HepG2 (cell line): ENCODE results near the gene ZNF282. TPM values are rescaled to one million over a fixed set of nuclear protein-coding genes. Genes with fewer than 3 reads are reported as not detected.
A peak's percentile ranks its signal among the peaks of the same experiment; 100 is the strongest.

Experiments
- EEA1 ChIP-seq: sonication (generic); formaldehyde crosslinking; IDR thresholded peaks from 2 replicates; pipeline ENCODE4 v1.5.1; 2020; ENCODE audit warnings: mild to moderate bottlenecking, missing genetic modification reagents, borderline replicate concordance
- HOXA9 ChIP-seq: sonication (generic); formaldehyde crosslinking; IDR thresholded peaks from 2 replicates; pipeline ENCODE4 v1.8.1; 2022; ENCODE audit warnings: missing genetic modification reagents, mild to moderate bottlenecking, moderate library complexity, borderline replicate concordance
- KLF11 ChIP-seq: IDR thresholded peaks from 2 replicates; pipeline ENCODE4 v1.6.1; 2016; ENCODE audit warnings: missing compliant biosample characterization
- NCOA2 ChIP-seq: sonication (generic); formaldehyde crosslinking; IDR thresholded peaks from 2 replicates; pipeline ENCODE4 v1.8.0; 2022; ENCODE audit warnings: inconsistent platforms
- SAP130 ChIP-seq: IDR thresholded peaks from 2 replicates; pipeline ENCODE4 v1.6.1; 2016; ENCODE audit warnings: low read depth
- SP1 ChIP-seq, 2 experiments: fragments of 450-650 bp in 1 of 2; sonication (generic) in 1 of 2; formaldehyde crosslinking in 1 of 2; IDR thresholded peaks; 2 replicates each; pipeline versions ENCODE4 v1.4.0 to v1.6.1; 2016 to 2020; ENCODE audit warnings: missing genetic modification reagents in 1 of 2
- THYN1 ChIP-seq: sonication (generic); formaldehyde crosslinking; IDR thresholded peaks from 2 replicates; pipeline ENCODE4 v1.8.1; 2023; ENCODE audit warnings: low read depth, mild to moderate bottlenecking, moderate library complexity, missing genetic modification reagents, borderline replicate concordance
- ZNF460 ChIP-seq: sonication (generic); formaldehyde crosslinking; IDR thresholded peaks from 2 replicates; pipeline ENCODE4 v1.5.1; 2020; ENCODE audit warnings: missing genetic modification reagents, mild to moderate bottlenecking, borderline replicate concordance
- ZNF850 ChIP-seq: sonication (generic); formaldehyde crosslinking; conservative IDR thresholded peaks from 2 replicates; pipeline ENCODE4 v1.9.0; 2021; ENCODE audit warnings: mild to moderate bottlenecking, missing genetic modification reagents
- polyA plus RNA-seq, 8 experiments: library from polyadenylated mRNA; depleted of rRNA in 3 of 8; stranded (reverse) in 7 of 8; unstranded in 1 of 8; fragments of >200 nt; fragmentation: Illumina TruSeq in 4 of 8; extraction: Trizol in 4 of 8; gene quantifications; 2 replicates each; pipeline versions ENCODE4 v1.2.1 to v1.2.3, GENCODE V29; 2011 to 2016; ENCODE audit warnings: low read depth in 4 of 8, missing spikeins in 1 of 8, mixed read lengths in 1 of 8; ENCODE audit not compliant: insufficient read depth in 1 of 8
- total RNA-seq, 5 experiments: library from RNA; depleted of rRNA; stranded (reverse); fragments of >200 nt; fragmentation: Illumina TruSeq; extraction: Trizol; gene quantifications; 2 replicates each; pipeline ENCODE4 v1.2.3, GENCODE V29; 2016; ENCODE audit warnings: low read depth in 1 of 5
- TF ChIP-seq, protein P1 (sequence below): sonication (generic); formaldehyde crosslinking; IDR thresholded peaks from 2 replicates; pipeline ENCODE4 v1.9.0; 2022; ENCODE audit warnings: low read depth, missing genetic modification reagents
- TF ChIP-seq, protein P2 (sequence below): sonication (generic); formaldehyde crosslinking; IDR thresholded peaks from 2 replicates; pipeline ENCODE4 v1.8.0; 2022; ENCODE audit warnings: low read depth, missing genetic modification reagents
- TF ChIP-seq, protein P3 (sequence below): sonication (generic); formaldehyde crosslinking; IDR thresholded peaks from 2 replicates; pipeline ENCODE4 v1.5.0; 2020; ENCODE audit warnings: mild to moderate bottlenecking, missing genetic modification reagents
- TF ChIP-seq, protein P4 (sequence below): sonication (generic); formaldehyde crosslinking; IDR thresholded peaks from 2 replicates; pipeline ENCODE4 v1.8.1; 2023; ENCODE audit warnings: missing genetic modification reagents, inconsistent platforms, borderline replicate concordance
- TF ChIP-seq, protein P5 (sequence below), 2 experiments: sonication (generic) in 1 of 2; formaldehyde crosslinking in 1 of 2; IDR thresholded peaks; 2 replicates each; pipeline versions ENCODE4 v1.5.1 to v1.6.1; 2011 to 2020; ENCODE audit warnings: borderline replicate concordance in 1 of 2, low read depth in 1 of 2, low read length in 1 of 2, mild to moderate bottlenecking in 1 of 2, missing genetic modification reagents in 1 of 2, moderate library complexity in 1 of 2
- TF ChIP-seq, protein P6 (sequence below): sonication (generic); formaldehyde crosslinking; IDR thresholded peaks from 2 replicates; pipeline ENCODE4 v1.4.0; 2020; ENCODE audit warnings: missing genetic modification reagents

Gene ZNF282
- total and polyA plus RNA-seq, 2 of the 13 experiments (the other 11 are each of a cell fraction or from before 2014, with no cell fraction given), result 9.1 to 20.9 TPM

DNA sequence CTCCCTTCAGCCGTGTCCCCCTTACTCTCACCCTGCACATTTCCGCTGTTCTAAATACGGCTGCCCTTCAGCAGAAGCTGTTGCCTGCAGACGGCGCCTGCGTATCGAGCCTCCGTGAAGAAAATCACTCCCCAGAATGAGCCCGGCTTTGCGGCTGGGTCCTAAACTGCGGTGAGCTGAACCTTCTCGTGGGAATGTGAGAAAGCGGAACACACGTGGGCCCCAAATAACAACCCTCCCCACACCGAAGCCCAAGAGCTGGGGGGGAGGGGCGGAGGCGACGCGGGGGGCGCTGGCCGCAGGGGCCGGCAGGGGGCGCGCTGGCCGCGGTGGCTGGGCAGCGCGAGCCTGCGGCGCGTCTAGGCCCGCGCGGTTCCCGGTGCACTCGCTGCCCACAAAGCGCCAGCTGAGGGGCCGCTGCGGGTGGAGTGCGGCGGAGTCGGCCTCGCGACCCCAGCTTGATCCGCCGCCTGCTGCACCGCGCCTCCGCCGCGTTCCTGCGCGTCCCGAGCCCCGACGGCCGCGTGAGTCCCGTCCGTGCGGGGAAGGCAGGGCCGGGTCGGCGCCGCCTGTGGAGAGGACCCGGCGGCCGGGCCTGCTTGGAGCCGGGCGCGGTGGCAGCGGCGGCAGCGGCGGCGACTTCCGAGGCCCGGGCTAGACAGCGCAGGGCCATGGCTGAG is 48.1 kb upstream of the ZNF282 start, which contains the start of gene ZNF398 (continued):
- TF ChIP-seq THYN1 (CRISPR knock-in tag) (no peak), SP1 (IDR thresholded peaks at IDR 0.05) (no peak), SP1 (CRISPR knock-in tag; IDR thresholded peaks at IDR 0.05) (no peak), KLF11 (CRISPR knock-in tag) (no peak), EEA1 (CRISPR knock-in tag) (peak; percentile 11; the same call in 1 of the 2 replicates), SAP130 (CRISPR knock-in tag) (peak; percentile 51), ZNF460 (CRISPR knock-in tag) (no peak), HOXA9 (CRISPR knock-in tag) (peak; percentile 47; the same call in 1 of the 2 replicates), NCOA2 (CRISPR knock-in tag) (peak; percentile 27; the same call in 1 of the 2 replicates), ZNF850 (CRISPR knock-in tag) (no peak)
- TF ChIP-seq, protein P1, sequence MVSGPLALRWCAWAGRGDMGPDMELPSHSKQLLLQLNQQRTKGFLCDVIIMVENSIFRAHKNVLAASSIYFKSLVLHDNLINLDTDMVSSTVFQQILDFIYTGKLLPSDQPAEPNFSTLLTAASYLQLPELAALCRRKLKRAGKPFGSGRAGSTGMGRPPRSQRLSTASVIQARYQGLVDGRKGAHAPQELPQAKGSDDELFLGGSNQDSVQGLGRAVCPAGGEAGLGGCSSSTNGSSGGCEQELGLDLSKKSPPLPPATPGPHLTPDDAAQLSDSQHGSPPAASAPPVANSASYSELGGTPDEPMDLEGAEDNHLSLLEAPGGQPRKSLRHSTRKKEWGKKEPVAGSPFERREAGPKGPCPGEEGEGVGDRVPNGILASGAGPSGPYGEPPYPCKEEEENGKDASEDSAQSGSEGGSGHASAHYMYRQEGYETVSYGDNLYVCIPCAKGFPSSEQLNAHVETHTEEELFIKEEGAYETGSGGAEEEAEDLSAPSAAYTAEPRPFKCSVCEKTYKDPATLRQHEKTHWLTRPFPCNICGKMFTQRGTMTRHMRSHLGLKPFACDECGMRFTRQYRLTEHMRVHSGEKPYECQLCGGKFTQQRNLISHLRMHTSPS (CRISPR knock-in tag), result no peak; the same call in 1 of the 2 replicates
- TF ChIP-seq, protein P2, sequence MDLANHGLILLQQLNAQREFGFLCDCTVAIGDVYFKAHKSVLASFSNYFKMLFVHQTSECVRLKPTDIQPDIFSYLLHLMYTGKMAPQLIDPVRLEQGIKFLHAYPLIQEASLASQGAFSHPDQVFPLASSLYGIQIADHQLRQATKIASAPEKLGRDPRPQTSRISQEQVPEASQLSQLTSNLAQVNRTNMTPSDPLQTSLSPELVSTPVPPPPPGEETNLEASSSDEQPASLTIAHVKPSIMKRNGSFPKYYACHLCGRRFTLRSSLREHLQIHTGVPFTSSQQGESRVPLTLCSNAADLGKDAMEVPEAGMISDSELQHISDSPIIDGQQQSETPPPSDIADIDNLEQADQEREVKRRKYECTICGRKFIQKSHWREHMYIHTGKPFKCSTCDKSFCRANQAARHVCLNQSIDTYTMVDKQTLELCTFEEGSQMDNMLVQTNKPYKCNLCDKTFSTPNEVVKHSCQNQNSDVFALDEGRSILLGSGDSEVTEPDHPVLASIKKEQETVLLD (CRISPR knock-in tag), result peak; percentile 91
- TF ChIP-seq, protein P3, sequence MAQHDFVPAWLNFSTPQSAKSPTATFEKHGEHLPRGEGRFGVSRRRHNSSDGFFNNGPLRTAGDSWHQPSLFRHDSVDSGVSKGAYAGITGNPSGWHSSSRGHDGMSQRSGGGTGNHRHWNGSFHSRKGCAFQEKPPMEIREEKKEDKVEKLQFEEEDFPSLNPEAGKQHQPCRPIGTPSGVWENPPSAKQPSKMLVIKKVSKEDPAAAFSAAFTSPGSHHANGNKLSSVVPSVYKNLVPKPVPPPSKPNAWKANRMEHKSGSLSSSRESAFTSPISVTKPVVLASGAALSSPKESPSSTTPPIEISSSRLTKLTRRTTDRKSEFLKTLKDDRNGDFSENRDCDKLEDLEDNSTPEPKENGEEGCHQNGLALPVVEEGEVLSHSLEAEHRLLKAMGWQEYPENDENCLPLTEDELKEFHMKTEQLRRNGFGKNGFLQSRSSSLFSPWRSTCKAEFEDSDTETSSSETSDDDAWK (CRISPR knock-in tag), result no peak
- TF ChIP-seq, protein P4, sequence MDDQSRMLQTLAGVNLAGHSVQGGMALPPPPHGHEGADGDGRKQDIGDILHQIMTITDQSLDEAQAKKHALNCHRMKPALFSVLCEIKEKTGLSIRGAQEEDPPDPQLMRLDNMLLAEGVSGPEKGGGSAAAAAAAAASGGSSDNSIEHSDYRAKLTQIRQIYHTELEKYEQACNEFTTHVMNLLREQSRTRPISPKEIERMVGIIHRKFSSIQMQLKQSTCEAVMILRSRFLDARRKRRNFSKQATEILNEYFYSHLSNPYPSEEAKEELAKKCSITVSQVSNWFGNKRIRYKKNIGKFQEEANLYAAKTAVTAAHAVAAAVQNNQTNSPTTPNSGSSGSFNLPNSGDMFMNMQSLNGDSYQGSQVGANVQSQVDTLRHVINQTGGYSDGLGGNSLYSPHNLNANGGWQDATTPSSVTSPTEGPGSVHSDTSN, result no peak; the same call in 1 of the 2 replicates
- TF ChIP-seq, protein P5, sequence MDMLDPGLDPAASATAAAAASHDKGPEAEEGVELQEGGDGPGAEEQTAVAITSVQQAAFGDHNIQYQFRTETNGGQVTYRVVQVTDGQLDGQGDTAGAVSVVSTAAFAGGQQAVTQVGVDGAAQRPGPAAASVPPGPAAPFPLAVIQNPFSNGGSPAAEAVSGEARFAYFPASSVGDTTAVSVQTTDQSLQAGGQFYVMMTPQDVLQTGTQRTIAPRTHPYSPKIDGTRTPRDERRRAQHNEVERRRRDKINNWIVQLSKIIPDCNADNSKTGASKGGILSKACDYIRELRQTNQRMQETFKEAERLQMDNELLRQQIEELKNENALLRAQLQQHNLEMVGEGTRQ (IDR thresholded peaks at IDR 0.05; ENCODE audit: low read depth, low read length), result no peak
- TF ChIP-seq, protein P5 (CRISPR knock-in tag; IDR thresholded peaks at IDR 0.05; ENCODE audit: borderline replicate concordance), result no peak
- TF ChIP-seq, protein P6, sequence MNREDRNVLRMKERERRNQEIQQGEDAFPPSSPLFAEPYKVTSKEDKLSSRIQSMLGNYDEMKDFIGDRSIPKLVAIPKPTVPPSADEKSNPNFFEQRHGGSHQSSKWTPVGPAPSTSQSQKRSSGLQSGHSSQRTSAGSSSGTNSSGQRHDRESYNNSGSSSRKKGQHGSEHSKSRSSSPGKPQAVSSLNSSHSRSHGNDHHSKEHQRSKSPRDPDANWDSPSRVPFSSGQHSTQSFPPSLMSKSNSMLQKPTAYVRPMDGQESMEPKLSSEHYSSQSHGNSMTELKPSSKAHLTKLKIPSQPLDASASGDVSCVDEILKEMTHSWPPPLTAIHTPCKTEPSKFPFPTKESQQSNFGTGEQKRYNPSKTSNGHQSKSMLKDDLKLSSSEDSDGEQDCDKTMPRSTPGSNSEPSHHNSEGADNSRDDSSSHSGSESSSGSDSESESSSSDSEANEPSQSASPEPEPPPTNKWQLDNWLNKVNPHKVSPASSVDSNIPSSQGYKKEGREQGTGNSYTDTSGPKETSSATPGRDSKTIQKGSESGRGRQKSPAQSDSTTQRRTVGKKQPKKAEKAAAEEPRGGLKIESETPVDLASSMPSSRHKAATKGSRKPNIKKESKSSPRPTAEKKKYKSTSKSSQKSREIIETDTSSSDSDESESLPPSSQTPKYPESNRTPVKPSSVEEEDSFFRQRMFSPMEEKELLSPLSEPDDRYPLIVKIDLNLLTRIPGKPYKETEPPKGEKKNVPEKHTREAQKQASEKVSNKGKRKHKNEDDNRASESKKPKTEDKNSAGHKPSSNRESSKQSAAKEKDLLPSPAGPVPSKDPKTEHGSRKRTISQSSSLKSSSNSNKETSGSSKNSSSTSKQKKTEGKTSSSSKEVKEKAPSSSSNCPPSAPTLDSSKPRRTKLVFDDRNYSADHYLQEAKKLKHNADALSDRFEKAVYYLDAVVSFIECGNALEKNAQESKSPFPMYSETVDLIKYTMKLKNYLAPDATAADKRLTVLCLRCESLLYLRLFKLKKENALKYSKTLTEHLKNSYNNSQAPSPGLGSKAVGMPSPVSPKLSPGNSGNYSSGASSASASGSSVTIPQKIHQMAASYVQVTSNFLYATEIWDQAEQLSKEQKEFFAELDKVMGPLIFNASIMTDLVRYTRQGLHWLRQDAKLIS, result no peak
